H1 (cell line): ENCODE measurements around the gene RPA4. TPM values are rescaled to one million over a fixed set of nuclear protein-coding genes. Genes with fewer than 3 reads are reported as not detected.

ENCODE experiments used
- CTCF ChIA-PET: fragments of 300-600 bp; sonication (Branson Sonifier 250); formaldehyde crosslinking; loops from one replicate; lab custom pipeline; 2021; ENCODE audit not compliant: partially characterized antibody; lab: Charles Lee
- POLR2A ChIA-PET: fragments of 300-600 bp; sonication (Branson Sonifier 250); formaldehyde crosslinking; loops from one replicate; lab custom pipeline; 2021; ENCODE audit warnings: inconsistent platforms; ENCODE audit not compliant: partially characterized antibody; lab: Charles Lee
- DNase-seq, 2 experiments: peaks; one replicate each; pipeline versions ENCODE4 v3.0.0 to v3.0.0-alpha.2; 2010 to 2022; ENCODE audit warnings: low spot score in 2 of 2, low read depth in 1 of 2, mixed read lengths in 1 of 2
- FAIRE-seq: peaks from 2 replicates; lab custom pipeline; 2011; peaks lifted over from hg19 to GRCh38; lab: Jason Lieb, UNC
- H2AFZ ChIP-seq: 2 replicates; pipeline ENCODE4 v1.8.1; 2012; ENCODE audit warnings: low read length, inconsistent platforms
- H2AK5ac ChIP-seq: 2 replicates; pipeline ENCODE4 v1.6.1; 2013; ENCODE audit warnings: low read depth, low read length
- H2BK120ac ChIP-seq: replicated peaks from 2 replicates; pipeline ENCODE3; 2013; ENCODE audit warnings: low read depth, low read length, inconsistent platforms
- H2BK12ac ChIP-seq: 2 replicates; pipeline ENCODE4 v1.6.1; 2013; ENCODE audit warnings: low read depth, low read length
- H2BK15ac ChIP-seq: 2 replicates; pipeline ENCODE4 v1.6.1; 2013; ENCODE audit warnings: low read length
- H2BK20ac ChIP-seq: 2 replicates; pipeline ENCODE4 v1.6.1; 2013; ENCODE audit warnings: low read length
- H2BK5ac ChIP-seq: 2 replicates; pipeline ENCODE4 v1.6.1; 2013; ENCODE audit warnings: low read depth, low read length
- H3K14ac ChIP-seq: 2 replicates; pipeline ENCODE4 v1.6.1; 2013; ENCODE audit warnings: inconsistent platforms; ENCODE audit not compliant: insufficient read length
- H3K18ac ChIP-seq: 2 replicates; pipeline ENCODE4 v1.6.1; 2013; ENCODE audit warnings: low read length; ENCODE audit errors: extremely low read depth
- H3K23ac ChIP-seq: 2 replicates; pipeline ENCODE4 v1.6.1; 2013; ENCODE audit warnings: inconsistent platforms; ENCODE audit not compliant: insufficient read length
- H3K23me2 ChIP-seq: 2 replicates; pipeline ENCODE4 v1.6.1; 2013; ENCODE audit warnings: low read depth, low read length
- H3K27ac ChIP-seq: 2 replicates; pipeline ENCODE4 v1.6.1; 2011; ENCODE audit warnings: low read depth, low read length, inconsistent platforms
- H3K27me3 ChIP-seq, 4 experiments: replicated peaks in 1 of 4; 1 replicate in 1 of 4; 2 replicates in 3 of 4; pipeline versions ENCODE4 v1.6.1 to v1.8.1; 2011 to 2013; ENCODE audit warnings: low read length in 3 of 4, mild to moderate bottlenecking in 3 of 4, inconsistent platforms in 2 of 4, mixed read lengths in 2 of 4, moderate library complexity in 1 of 4; ENCODE audit not compliant: control insufficient read depth in 3 of 4, insufficient read depth in 3 of 4; ENCODE audit errors: extremely low read depth in 1 of 4
- H3K36me3 ChIP-seq, 4 experiments: 2 replicates each; pipeline versions ENCODE4 v1.6.1 to v1.8.1; 2011 to 2013; ENCODE audit warnings: mild to moderate bottlenecking in 4 of 4, low read length in 3 of 4, moderate library complexity in 2 of 4, control low read depth in 1 of 4, inconsistent platforms in 1 of 4; ENCODE audit not compliant: insufficient read depth in 4 of 4, control insufficient read depth in 2 of 4
- H3K4ac ChIP-seq: replicated peaks from 2 replicates; pipeline ENCODE3; 2013; ENCODE audit warnings: low read length, low read depth, mixed read lengths, inconsistent platforms; ENCODE audit not compliant: insufficient read length
- H3K4me1 ChIP-seq, 4 experiments: replicated peaks in 1 of 4; 1 replicate in 1 of 4; 2 replicates in 3 of 4; pipeline versions ENCODE4 v1.6.1 to v1.8.1; 2011 to 2013; ENCODE audit warnings: low read length in 3 of 4, inconsistent platforms in 2 of 4, mixed read lengths in 1 of 4; ENCODE audit not compliant: insufficient read depth in 4 of 4, control insufficient read depth in 3 of 4
- H3K4me2 ChIP-seq, 2 experiments: 2 replicates each; pipeline versions ENCODE4 v1.6.1 to v1.8.1; 2011 to 2013; ENCODE audit warnings: low read depth in 2 of 2, low read length in 2 of 2, control low read depth in 1 of 2, inconsistent platforms in 1 of 2, mild to moderate bottlenecking in 1 of 2; ENCODE audit not compliant: insufficient read depth in 1 of 2
- H3K4me3 ChIP-seq, 4 experiments: fragments of 200-600, 300-600 bp in 1 of 4; sonication (generic), shearing (Covaris generic), sonication (Bioruptor Twin) in 1 of 4; 2 replicates each; pipeline versions ENCODE4 v1.5.1 to v1.8.1; 2011 to 2016; ENCODE audit warnings: low read length in 4 of 4, low read depth in 3 of 4, control low read depth in 2 of 4, inconsistent platforms in 2 of 4, mild to moderate bottlenecking in 2 of 4, mixed read lengths in 1 of 4, moderate library complexity in 1 of 4; ENCODE audit not compliant: insufficient read depth in 2 of 4; ENCODE audit errors: extremely low read depth in 1 of 4
- H3K56ac ChIP-seq: replicated peaks from 2 replicates; pipeline ENCODE3; 2013; ENCODE audit warnings: low read depth, mild to moderate bottlenecking, mixed read lengths, low read length, inconsistent platforms; ENCODE audit not compliant: insufficient read length
- H3K79me1 ChIP-seq: 2 replicates; pipeline ENCODE4 v1.6.1; 2013; ENCODE audit warnings: low read depth, low read length, control low read depth
- H3K79me2 ChIP-seq, 2 experiments: 2 replicates each; pipeline versions ENCODE4 v1.6.1 to v1.8.1; 2012 to 2013; ENCODE audit warnings: low read length in 2 of 2, mild to moderate bottlenecking in 2 of 2, inconsistent platforms in 1 of 2; ENCODE audit not compliant: insufficient read depth in 2 of 2, control insufficient read depth in 1 of 2
- H3K9ac ChIP-seq, 4 experiments: replicated peaks in 1 of 4; 1 replicate in 1 of 4; 2 replicates in 3 of 4; pipeline versions ENCODE4 v1.6.1 to v1.8.1; 2011 to 2013; ENCODE audit warnings: low read depth in 3 of 4, low read length in 3 of 4, control low read depth in 2 of 4, mild to moderate bottlenecking in 2 of 4, moderate library complexity in 2 of 4, inconsistent platforms in 1 of 4; ENCODE audit errors: extremely low read depth in 1 of 4
- H3K9me3 ChIP-seq, 2 experiments: 2 replicates each; pipeline versions ENCODE4 v1.6.1 to v1.8.1; 2012 to 2013; ENCODE audit warnings: mild to moderate bottlenecking in 2 of 2, moderate library complexity in 2 of 2, control low read depth in 1 of 2, inconsistent platforms in 1 of 2, low read depth in 1 of 2, low read length in 1 of 2, mixed read lengths in 1 of 2; ENCODE audit not compliant: insufficient read depth in 2 of 2
- H4K20me1 ChIP-seq, 2 experiments: replicated peaks in 1 of 2; 2 replicates each; pipeline versions ENCODE3 to v1.8.1; 2011 to 2013; ENCODE audit warnings: inconsistent platforms in 2 of 2, low read length in 2 of 2, mild to moderate bottlenecking in 1 of 2; ENCODE audit not compliant: insufficient read depth in 2 of 2, control insufficient read depth in 1 of 2
- H4K5ac ChIP-seq: 2 replicates; pipeline ENCODE4 v1.6.1; 2013; ENCODE audit warnings: low read length, low read depth, mixed read lengths, inconsistent platforms; ENCODE audit not compliant: insufficient read length
- H4K8ac ChIP-seq: 2 replicates; pipeline ENCODE4 v1.8.0; 2013; ENCODE audit warnings: mild to moderate bottlenecking, moderate library complexity, low read length, inconsistent platforms; ENCODE audit not compliant: insufficient read depth; ENCODE audit errors: extremely low read depth
- H4K91ac ChIP-seq: replicated peaks from 2 replicates; pipeline ENCODE3; 2013; ENCODE audit warnings: low read length, mixed read lengths, inconsistent platforms; ENCODE audit not compliant: insufficient read length
- CTCF ChIP-seq, 3 experiments: IDR thresholded peaks; 1 replicate in 2 of 3; 2 replicates in 1 of 3; pipeline versions ENCODE4 v1.5.1 to v1.6.1; 2011; ENCODE audit warnings: low read length in 3 of 3, mild to moderate bottlenecking in 3 of 3, inconsistent platforms in 2 of 3, low read depth in 1 of 3, moderate library complexity in 1 of 3; ENCODE audit not compliant: insufficient read depth in 1 of 3; ENCODE audit errors: control extremely low read depth in 1 of 3
- EP300 ChIP-seq, 2 experiments: IDR thresholded peaks; 1 replicate in 1 of 2; 2 replicates in 1 of 2; pipeline ENCODE4 v1.6.1; 2011 to 2012; ENCODE audit warnings: low read depth in 2 of 2, low read length in 2 of 2, mild to moderate bottlenecking in 2 of 2, borderline replicate concordance in 1 of 2, inconsistent platforms in 1 of 2, moderate library complexity in 1 of 2
- HDAC2 ChIP-seq, 2 experiments: fragments of 300-600 bp in 1 of 2; sonication (generic) in 1 of 2; IDR thresholded peaks; 2 replicates each; pipeline ENCODE4 v1.6.1; 2011 to 2012; ENCODE audit warnings: low read depth in 2 of 2, low read length in 2 of 2, mild to moderate bottlenecking in 2 of 2, moderate library complexity in 2 of 2, borderline replicate concordance in 1 of 2, inconsistent platforms in 1 of 2
- KDM4A ChIP-seq: IDR thresholded peaks from one replicate; pipeline ENCODE4 v1.7.1; 2012; ENCODE audit warnings: low read depth, mild to moderate bottlenecking, moderate library complexity, low read length, inconsistent platforms; ENCODE audit not compliant: severe bottlenecking
- KDM5A ChIP-seq: fragments of 200-600 bp; IDR thresholded peaks from 2 replicates; pipeline ENCODE4 v1.7.1; 2012; ENCODE audit warnings: mild to moderate bottlenecking, low read length, inconsistent platforms, mixed read lengths
- MAFK ChIP-seq: IDR thresholded peaks from 2 replicates; pipeline ENCODE4 v1.6.1; 2012; ENCODE audit warnings: low read depth, mild to moderate bottlenecking, improper control_type of control experiment, low read length
- MAX ChIP-seq: IDR thresholded peaks from 2 replicates; pipeline ENCODE4 v1.6.1; 2012; ENCODE audit warnings: inconsistent platforms
- POLR2A ChIP-seq, 2 experiments: IDR thresholded peaks; 1 replicate in 1 of 2; 2 replicates in 1 of 2; pipeline ENCODE4 v1.6.1; 2011; ENCODE audit warnings: low read depth in 2 of 2, low read length in 2 of 2, mild to moderate bottlenecking in 2 of 2; ENCODE audit errors: control extremely low read depth in 1 of 2
- SIN3A ChIP-seq, 2 experiments: IDR thresholded peaks in 1 of 2; conservative IDR thresholded peaks in 1 of 2; 2 replicates each; pipeline ENCODE4 v1.6.1; 2011 to 2012; ENCODE audit warnings: low read length in 2 of 2, improper control_type of control experiment in 1 of 2, low read depth in 1 of 2, mild to moderate bottlenecking in 1 of 2
- whole genome bisulfite sequencing, 2 experiments: shearing (Covaris generic) in 1 of 2; methylation state at CpG; one replicate each; pipeline versions ENCODE4 v1.1.6 to v1.1.7; 2013 to 2015; ENCODE audit warnings: low lambda C conversion rate in 2 of 2, mixed read lengths in 2 of 2, inconsistent platforms in 1 of 2, low coverage in 1 of 2, missing lambda C conversion rate in 1 of 2; ENCODE audit not compliant: insufficient replicate concordance in 2 of 2, insufficient coverage in 1 of 2, insufficient read length in 1 of 2; ENCODE audit errors: extremely low coverage in 1 of 2, missing lambda C conversion rate in 1 of 2; 5-methylcytosine and 5-hydroxymethylcytosine counted together
- polyA plus RNA-seq, 7 experiments: library from polyadenylated mRNA; depleted of rRNA in 3 of 7; stranded (reverse) in 5 of 7; unstranded in 2 of 7; fragments of >200 nt in 5 of 7; fragments of 200-250 nt in 2 of 7; gene quantifications; 1 replicate in 5 of 7; 2 replicates in 1 of 7; 4 replicates in 1 of 7; pipeline versions ENCODE4 v1.2.1 to v1.2.3, GENCODE V29; 2011 to 2013; ENCODE audit warnings: missing spikeins in 2 of 7, mixed read lengths in 2 of 7
- total RNA-seq: library from RNA; stranded (reverse); fragmentation: NEBNext Ultra II Directional; extraction: Animal tissue kit (Norgen Biotek cat#: 25700); gene quantifications from 2 replicates; pipeline ENCODE4 v1.2.1, GENCODE V29; 2021

Gene RPA4
- total and polyA plus RNA-seq, 2 of the 8 experiments (the other 6 are each of a cell fraction or from before 2014, with no cell fraction given): 0.17 to 0.24 TPM

GRCh38 chrX:96907516-96908272 lies 24.0 kb downstream of the RPA4 start:
- Histone ChIP-seq H4K5ac (no peak overlapping the region), H3K4me2 (no peak overlapping the region), H4K20me1 (no peaks in the 10 kb centered on the region), H3K4me3 (no peak overlapping the region), H2BK15ac (no peak overlapping the region), H3K4me1 (no peaks in the 10 kb centered on the region), H3K9me3 (no peaks in the 10 kb centered on the region), H2BK5ac (no peak overlapping the region), H4K91ac (no peak overlapping the region), H3K56ac (no peak overlapping the region), H3K36me3 (no peaks in the 10 kb centered on the region), H3K27me3 (no peaks in the 10 kb centered on the region), H2BK120ac (no peak overlapping the region), H3K14ac (no peak overlapping the region), H3K4ac (no peak overlapping the region), H3K23ac (no peak overlapping the region), H2BK20ac (no peak overlapping the region), H3K9ac (no peak overlapping the region), H3K27ac (no peak overlapping the region), H2AFZ (no peak overlapping the region), H3K23me2 (no peaks in the 10 kb centered on the region), H2AK5ac (no peak overlapping the region), H3K79me2 (no peaks in the 10 kb centered on the region), H3K79me1 (no peaks in the 10 kb centered on the region), H4K8ac (no peak overlapping the region), H3K18ac (no peak overlapping the region), H2BK12ac (no peak overlapping the region)
- ChIA-PET CTCF (interaction anchor here (0.6 kb wide), 1 partner anchor 1480 kb away, joined by 3 read pairs; no protein-coding TSS in a partner anchor), POLR2A (no interaction called here)
- DNase-seq (no peak), FAIRE-seq (no peak)
- WGBS, 2 experiments: 88% methylated on average over 2 of the region's 3 CpGs; no CpG with 5 or more reads in 1 of the 2 experiments
- no peak for TF ChIP-seq MAX
- no peak for TF ChIP-seq KDM4A
- TF ChIP-seq HDAC2 (IDR thresholded peaks at IDR 0.05; ENCODE audit: borderline replicate concordance in 1 of 2, low read depth in 2 of 2, low read length in 2 of 2): no peak
- TF ChIP-seq EP300 (IDR thresholded peaks at IDR 0.05; ENCODE audit: borderline replicate concordance in 1 of 2, low read depth in 2 of 2, low read length in 2 of 2): no peak
- TF ChIP-seq CTCF (IDR thresholded peaks at IDR 0.05; ENCODE audit: control extremely low read depth in 1 of 3, insufficient read depth in 1 of 3, low read depth in 1 of 3, low read length in 3 of 3): no peak
- TF ChIP-seq SIN3A (conservative IDR thresholded peaks at IDR 0.05 in 1 of 2, IDR thresholded peaks at IDR 0.05 in 1 of 2; ENCODE audit: low read depth in 1 of 2, low read length in 2 of 2): no peak
- TF ChIP-seq KDM5A: no peak
- no peak for TF ChIP-seq POLR2A (IDR thresholded peaks at IDR 0.05; ENCODE audit: control extremely low read depth in 1 of 2, low read depth in 2 of 2, low read length in 2 of 2)
- no peak for TF ChIP-seq MAFK
